ENCODE results near the gene PCDHB3. TPM values are rescaled to one million over a fixed set of nuclear protein-coding genes. Genes with fewer than 3 reads are reported as not detected.
"Not testable (repeated sequence)": the region's sequence is repeated elsewhere in the genome, so short reads cannot be mapped to it uniquely, and the experiment has no call there.

The PCDHB3 gene
- total RNA-seq, 4 donors from 2014 or later: 0.84 to 1.6 (median 1.3) TPM

GRCh38 chr5:141119250-141119649, 19.0 kb downstream of the PCDHB3 start:
- no peak for TF ChIP-seq CTCF (IDR thresholded peaks at IDR 0.05)
- no peak for TF ChIP-seq POLR2A (IDR thresholded peaks at IDR 0.05)
- no peak for DNase-seq (ENCODE audit: low spot score in 2 of 2)
- intact Hi-C loops (cut with DNase I; ENCODE audit: low total_unique reads): no loop called here
- WGBS, 2 donors: 33 to 40% methylated on average over 2 of the region's 2 CpGs
- H3K4me3 ChIP-seq (ENCODE audit: low read depth, poor library complexity, severe bottlenecking): no peak overlapping the region

GRCh38 chr5:141121563-141121962, 21.3 kb downstream of the PCDHB3 start, which contains the start of gene PCDHB4:
TSS of gene PCDHB4 (plus strand) at chr5:141121818. CDS start at chr5:141121999, 181 bp downstream.
- intact Hi-C loops (cut with DNase I; ENCODE audit: low total_unique reads): no loop called here
- H3K4me3 ChIP-seq (ENCODE audit: low read depth, poor library complexity, severe bottlenecking): no peak within 1 kb of the TSS
- 23 to 24% methylated on average over 16 of the region's 16 CpGs for WGBS, 2 donors
- no peak for DNase-seq (ENCODE audit: low spot score in 2 of 2)
- TF ChIP-seq CTCF (IDR thresholded peaks at IDR 0.05) (no peak), POLR2A (IDR thresholded peaks at IDR 0.05) (no peak)

DNA sequence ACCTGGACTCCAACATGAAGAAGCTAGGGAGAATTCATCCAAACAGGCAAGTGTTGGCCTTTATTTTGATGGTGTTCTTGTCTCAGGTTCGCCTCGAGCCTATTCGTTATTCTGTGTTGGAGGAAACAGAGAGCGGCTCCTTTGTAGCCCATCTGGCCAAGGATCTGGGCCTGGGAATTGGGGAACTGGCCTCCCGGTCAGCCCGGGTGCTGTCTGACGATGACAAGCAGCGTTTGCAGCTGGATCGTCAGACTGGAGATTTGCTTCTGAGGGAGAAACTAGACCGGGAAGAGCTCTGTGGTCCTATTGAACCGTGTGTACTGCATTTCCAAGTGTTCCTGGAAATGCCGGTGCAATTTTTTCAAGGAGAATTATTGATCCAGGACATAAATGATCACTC, 21.7 kb downstream of the PCDHB3 start:
- intact Hi-C loops (cut with DNase I; ENCODE audit: low total_unique reads): no loop called here
- H3K4me3 ChIP-seq (ENCODE audit: low read depth, poor library complexity, severe bottlenecking): no peak overlapping the region
- DNase-seq (ENCODE audit: low spot score in 2 of 2): no peak
- WGBS, 2 donors: 30 to 49% methylated on average over 12 of the region's 12 CpGs
- TF ChIP-seq CTCF (IDR thresholded peaks at IDR 0.05) (no peak), POLR2A (IDR thresholded peaks at IDR 0.05) (no peak)

- DNase-seq (ENCODE audit: low spot score in 2 of 2); H3K4me3 ChIP-seq (ENCODE audit: low read depth, poor library complexity, severe bottlenecking); intact Hi-C loops (cut with DNase I; ENCODE audit: low total_unique reads): not testable (repeated sequence)
- 30 to 41% methylated on average over 17 to 35 of the region's 73 CpGs for WGBS, 2 donors
Measured at GRCh38 chr5:141123396-141124135, 23.3 kb downstream of the PCDHB3 start.

DNA sequence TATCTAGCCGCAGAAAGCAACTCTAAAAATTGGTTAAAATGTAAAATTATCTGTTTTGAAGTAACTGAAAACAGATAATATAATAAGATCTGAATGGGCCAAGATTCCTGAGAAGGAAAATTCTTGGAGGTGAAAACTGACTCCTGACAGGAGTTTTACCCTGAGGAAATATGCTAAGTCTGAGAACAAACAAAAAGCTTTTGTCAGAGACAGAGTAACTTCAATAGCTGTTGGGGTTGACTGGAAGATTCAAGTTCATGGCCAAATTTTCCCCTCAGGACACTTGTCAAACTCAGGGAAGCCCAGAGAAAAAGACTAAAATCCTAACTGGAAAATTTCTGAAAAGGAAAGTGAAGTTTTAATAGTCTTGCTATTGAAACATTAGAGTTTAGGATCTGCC, 27.0 kb downstream of the PCDHB3 start:
- WGBS, 2 donors: 92 to 93% methylated on average over 1 of the region's 1 CpG
- TF ChIP-seq POLR2A (IDR thresholded peaks at IDR 0.05) (no peak), CTCF (IDR thresholded peaks at IDR 0.05) (no peak)
- intact Hi-C loops (cut with DNase I; ENCODE audit: low total_unique reads): no loop called here
- no peak overlapping the region for H3K4me3 ChIP-seq (ENCODE audit: low read depth, poor library complexity, severe bottlenecking)
- no peak for DNase-seq (ENCODE audit: low spot score in 2 of 2)

- no peak for TF ChIP-seq CTCF (IDR thresholded peaks at IDR 0.05)
- TF ChIP-seq POLR2A (IDR thresholded peaks at IDR 0.05): no peak
- 22 to 23% methylated on average over 22 of the region's 22 CpGs for WGBS, 2 donors
- intact Hi-C loops (cut with DNase I; ENCODE audit: low total_unique reads): no loop called here
- DNase-seq (ENCODE audit: low spot score in 2 of 2): no peak
- H3K4me3 ChIP-seq (ENCODE audit: low read depth, poor library complexity, severe bottlenecking): no peak within 1 kb of the TSS
Measured at GRCh38 chr5:141135030-141135717, 34.9 kb downstream of the PCDHB3 start, which contains the start of gene PCDHB5. TSS of gene PCDHB5 (plus strand) at chr5:141135206. CDS start at chr5:141135435, 229 bp downstream.
